ENCODE measurements around the gene ZNF609. TPM values are rescaled to one million over a fixed set of nuclear protein-coding genes. Genes with fewer than 3 reads are reported as not detected.

ZNF609 gene
- polyA plus RNA-seq, 1 donor (not counting 4 experiments of a cell fraction or from before 2014, with no cell fraction given): 16.9 TPM

DNA sequence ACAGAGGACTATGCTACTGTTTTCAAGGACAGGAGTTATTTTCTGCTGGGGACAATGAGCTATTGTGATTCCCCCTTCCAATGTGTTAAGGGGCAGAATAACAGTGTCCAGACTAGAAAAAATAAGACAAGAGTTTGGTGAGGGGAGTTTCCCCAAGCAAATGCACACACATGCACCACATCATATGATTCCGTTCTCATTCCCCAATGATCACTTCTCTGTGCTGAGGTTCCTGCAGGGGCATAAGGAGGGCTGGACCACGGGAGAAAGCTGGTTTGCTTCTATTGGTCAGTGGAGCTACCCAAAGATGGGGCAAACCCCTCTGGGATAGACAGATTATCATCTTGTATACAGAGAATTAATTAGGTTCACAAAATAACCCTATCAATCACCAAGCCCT lies 234.4 kb downstream of the ZNF609 start:
- Histone ChIP-seq H3K79me2 (ENCODE audit: control insufficient read depth, insufficient read depth, low read length) (peaks cover 29% of the 10 kb centered on the region), H3K27ac (ENCODE audit: control insufficient read depth, insufficient read depth, low read length) (no peak overlapping the region)

DNA sequence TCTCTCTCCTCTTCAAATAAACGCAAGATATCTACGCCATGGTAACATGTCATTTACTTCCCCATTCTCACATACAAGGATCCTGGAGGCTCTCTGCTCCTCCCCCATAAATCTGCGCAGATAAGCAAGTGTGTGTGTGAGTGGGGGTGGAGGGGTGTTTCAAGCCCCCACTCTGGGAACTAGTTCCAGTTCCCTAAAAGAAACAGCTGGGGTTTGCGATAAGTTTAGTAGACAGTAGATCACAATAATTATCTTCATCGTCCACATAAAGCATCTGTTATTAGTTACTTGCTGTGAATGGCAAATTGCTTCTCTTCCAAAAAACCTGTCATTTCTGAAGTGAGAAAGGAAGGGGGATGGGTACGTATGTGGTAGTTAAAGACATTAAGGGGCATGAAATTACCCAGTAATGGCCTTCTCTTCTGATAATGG lies 235.2 kb downstream of the ZNF609 start:
- Histone ChIP-seq H4K20me1 (ENCODE audit: control insufficient read depth, extremely low read depth, insufficient read depth, low read length) (peaks cover 6% of the 10 kb centered on the region), H3K27me3 (ENCODE audit: control insufficient read depth, extremely low read depth, insufficient read depth, low read length) (no peaks in the 10 kb centered on the region), H3K79me2 (ENCODE audit: control insufficient read depth, insufficient read depth, low read length) (peaks cover 37% of the 10 kb centered on the region), H3K4me1 (ENCODE audit: control insufficient read depth, extremely low read depth, insufficient read depth, low read length) (peaks cover 31% of the 10 kb centered on the region), H3K9me3 (ENCODE audit: control insufficient read depth, low read depth, low read length) (no peaks in the 10 kb centered on the region), H3K4me2 (ENCODE audit: control insufficient read depth, extremely low read depth, insufficient read depth, low read depth, low read length) (no peak overlapping the region), H3K36me3 (ENCODE audit: control insufficient read depth in 2 of 2, extremely low read depth in 1 of 2, insufficient read depth in 2 of 2, low read length in 2 of 2) (peaks cover 16 to 17% of the 10 kb centered on the region in 2 experiments), H2AFZ (ENCODE audit: control insufficient read depth, low read length) (no peak overlapping the region), H3K4me3 (ENCODE audit: control insufficient read depth in 2 of 3, extremely low read depth in 1 of 3, insufficient read depth in 2 of 3, low read depth in 1 of 3, low read length in 3 of 3) (no peak overlapping the region), H3K27ac (ENCODE audit: control insufficient read depth, insufficient read depth, low read length) (no peak overlapping the region), H3K9ac (ENCODE audit: control insufficient read depth, extremely low read depth, insufficient read depth, low read length) (no peak overlapping the region), H3K9me1 (ENCODE audit: control insufficient read depth, extremely low read depth, insufficient read depth, low read length) (peaks cover 7% of the 10 kb centered on the region)
- DNase-seq (ENCODE audit: low read depth, low spot score) (no peak), FAIRE-seq (no peak)
- TF ChIP-seq, protein P1, sequence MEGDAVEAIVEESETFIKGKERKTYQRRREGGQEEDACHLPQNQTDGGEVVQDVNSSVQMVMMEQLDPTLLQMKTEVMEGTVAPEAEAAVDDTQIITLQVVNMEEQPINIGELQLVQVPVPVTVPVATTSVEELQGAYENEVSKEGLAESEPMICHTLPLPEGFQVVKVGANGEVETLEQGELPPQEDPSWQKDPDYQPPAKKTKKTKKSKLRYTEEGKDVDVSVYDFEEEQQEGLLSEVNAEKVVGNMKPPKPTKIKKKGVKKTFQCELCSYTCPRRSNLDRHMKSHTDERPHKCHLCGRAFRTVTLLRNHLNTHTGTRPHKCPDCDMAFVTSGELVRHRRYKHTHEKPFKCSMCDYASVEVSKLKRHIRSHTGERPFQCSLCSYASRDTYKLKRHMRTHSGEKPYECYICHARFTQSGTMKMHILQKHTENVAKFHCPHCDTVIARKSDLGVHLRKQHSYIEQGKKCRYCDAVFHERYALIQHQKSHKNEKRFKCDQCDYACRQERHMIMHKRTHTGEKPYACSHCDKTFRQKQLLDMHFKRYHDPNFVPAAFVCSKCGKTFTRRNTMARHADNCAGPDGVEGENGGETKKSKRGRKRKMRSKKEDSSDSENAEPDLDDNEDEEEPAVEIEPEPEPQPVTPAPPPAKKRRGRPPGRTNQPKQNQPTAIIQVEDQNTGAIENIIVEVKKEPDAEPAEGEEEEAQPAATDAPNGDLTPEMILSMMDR (optimal IDR thresholded peaks at IDR 0.05 in 1 of 3, IDR thresholded peaks at IDR 0.05 in 1 of 3, conservative IDR thresholded peaks at IDR 0.05 in 1 of 3; ENCODE audit: extremely low read depth in 1 of 3, insufficient read depth in 2 of 3, low read length in 3 of 3): no peak
- no peak for TF ChIP-seq EZH2 (IDR thresholded peaks at IDR 0.05; ENCODE audit: low read length)
- dilution Hi-C loops (cut with MboI; ENCODE audit: extremely low pct_ligation_motif_present, low sequenced_read_pairs): no loop called here

More for the DNA sequence above, 234.4 kb downstream of the ZNF609 start:
- Histone ChIP-seq H3K4me2 (ENCODE audit: control insufficient read depth, extremely low read depth, insufficient read depth, low read depth, low read length) (no peak overlapping the region), H2AFZ (ENCODE audit: control insufficient read depth, low read length) (no peak overlapping the region), H3K4me3 (ENCODE audit: control insufficient read depth in 2 of 3, extremely low read depth in 1 of 3, insufficient read depth in 2 of 3, low read depth in 1 of 3, low read length in 3 of 3) (no peak overlapping the region), H3K27me3 (ENCODE audit: control insufficient read depth, extremely low read depth, insufficient read depth, low read length) (no peaks in the 10 kb centered on the region), H3K9me1 (ENCODE audit: control insufficient read depth, extremely low read depth, insufficient read depth, low read length) (peaks cover 2% of the 10 kb centered on the region), H3K36me3 (ENCODE audit: control insufficient read depth in 2 of 2, extremely low read depth in 1 of 2, insufficient read depth in 2 of 2, low read length in 2 of 2) (peaks cover 22 to 23% of the 10 kb centered on the region in 2 experiments), H3K9ac (ENCODE audit: control insufficient read depth, extremely low read depth, insufficient read depth, low read length) (no peak overlapping the region), H4K20me1 (ENCODE audit: control insufficient read depth, extremely low read depth, insufficient read depth, low read length) (peaks cover 6% of the 10 kb centered on the region), H3K9me3 (ENCODE audit: control insufficient read depth, low read depth, low read length) (no peaks in the 10 kb centered on the region), H3K4me1 (ENCODE audit: control insufficient read depth, extremely low read depth, insufficient read depth, low read length) (peaks cover 23% of the 10 kb centered on the region)
- dilution Hi-C loops (cut with MboI; ENCODE audit: extremely low pct_ligation_motif_present, low sequenced_read_pairs): no loop called here
- FAIRE-seq: no peak
- TF ChIP-seq EZH2 (IDR thresholded peaks at IDR 0.05; ENCODE audit: low read length): no peak
- TF ChIP-seq, protein P1 (optimal IDR thresholded peaks at IDR 0.05 in 1 of 3, IDR thresholded peaks at IDR 0.05 in 1 of 3, conservative IDR thresholded peaks at IDR 0.05 in 1 of 3; ENCODE audit: extremely low read depth in 1 of 3, insufficient read depth in 2 of 3, low read length in 3 of 3): no peak
- DNase-seq (ENCODE audit: low read depth, low spot score): no peak
